ENCODE measurements around the gene OPHN1.
"Not testable (repeated sequence)": the region's sequence is repeated elsewhere in the genome, so short reads cannot be mapped to it uniquely, and the experiment has no call there.

Gene OPHN1

GRCh38 chrX:68421636-68422035 lies 11.7 kb downstream of the OPHN1 start:
- no peak for DNase-seq (ENCODE audit: low read depth, low spot score)

DNA sequence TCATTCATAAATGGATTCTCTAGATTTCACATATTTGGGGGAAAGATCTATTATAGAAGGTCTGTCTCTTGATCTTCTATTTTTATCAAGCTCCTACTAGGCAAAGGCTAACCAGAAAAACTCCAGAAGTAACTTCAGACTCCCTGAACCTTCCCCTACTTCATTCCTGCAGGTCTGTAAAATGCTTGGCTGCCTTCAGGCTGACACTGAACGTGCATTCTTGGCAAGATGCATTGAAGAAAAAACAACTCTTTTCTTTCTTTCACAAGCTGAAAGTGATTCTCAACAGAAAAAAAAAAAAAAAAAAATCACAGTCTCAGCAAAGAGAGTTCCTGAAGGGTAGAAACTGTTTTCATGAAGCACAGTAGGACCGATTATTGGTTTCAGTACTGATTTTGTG lies 12.7 kb downstream of the OPHN1 start:
- DNase-seq (ENCODE audit: low read depth, low spot score), result no peak

DNA sequence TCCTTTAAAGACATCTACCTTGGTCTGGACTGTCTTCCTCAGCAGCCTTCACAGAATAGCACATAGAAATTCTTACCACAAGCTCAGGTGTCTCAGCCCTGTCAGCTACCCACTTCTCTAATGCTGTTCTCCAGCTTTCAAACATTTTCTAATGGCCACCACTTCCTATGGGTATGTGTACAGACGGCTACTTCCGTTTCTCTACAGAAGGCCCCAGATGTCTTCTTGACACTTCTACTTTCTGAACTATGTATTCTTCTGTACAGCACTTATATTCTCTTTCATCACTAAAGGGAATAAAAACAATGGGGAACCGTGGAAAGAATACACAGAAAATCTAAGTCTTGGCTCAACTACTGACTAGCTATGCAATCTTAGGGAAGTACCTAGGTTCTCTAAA lies 13.3 kb downstream of the OPHN1 start:
- DNase-seq (ENCODE audit: low read depth, low spot score), result no peak

GRCh38 chrX:68417651-68418050 lies 15.6 kb downstream of the OPHN1 start:
- DNase-seq (ENCODE audit: low read depth, low spot score), result no peak

- DNase-seq (ENCODE audit: low read depth, low spot score), result no peak
These were observed 16.7 kb downstream of the OPHN1 start for GRCh38 chrX:68416592-68416991.

DNA sequence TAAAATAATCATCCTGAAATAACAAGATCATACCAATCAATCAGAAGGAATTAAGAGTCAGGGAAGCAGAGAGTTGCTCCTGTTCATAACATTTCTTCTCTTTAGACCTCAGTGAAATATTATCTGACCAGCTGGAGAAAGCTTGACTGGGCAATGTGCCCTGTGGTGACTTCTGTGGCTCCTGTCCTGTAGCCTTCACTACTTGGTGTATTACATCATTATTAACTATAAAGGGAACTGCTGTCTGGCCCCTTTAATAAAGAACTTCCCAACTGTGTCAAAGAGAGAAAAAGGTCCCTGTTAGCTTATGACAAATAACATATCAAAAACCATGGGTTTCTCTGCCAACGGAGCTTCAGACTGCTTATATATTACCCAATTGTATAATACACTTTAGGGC lies 18.0 kb downstream of the OPHN1 start:
- no peak for DNase-seq (ENCODE audit: low read depth, low spot score)

GRCh38 chrX:68413254-68413653 lies 20.0 kb downstream of the OPHN1 start:
- DNase-seq (ENCODE audit: low read depth, low spot score), result no peak

DNA sequence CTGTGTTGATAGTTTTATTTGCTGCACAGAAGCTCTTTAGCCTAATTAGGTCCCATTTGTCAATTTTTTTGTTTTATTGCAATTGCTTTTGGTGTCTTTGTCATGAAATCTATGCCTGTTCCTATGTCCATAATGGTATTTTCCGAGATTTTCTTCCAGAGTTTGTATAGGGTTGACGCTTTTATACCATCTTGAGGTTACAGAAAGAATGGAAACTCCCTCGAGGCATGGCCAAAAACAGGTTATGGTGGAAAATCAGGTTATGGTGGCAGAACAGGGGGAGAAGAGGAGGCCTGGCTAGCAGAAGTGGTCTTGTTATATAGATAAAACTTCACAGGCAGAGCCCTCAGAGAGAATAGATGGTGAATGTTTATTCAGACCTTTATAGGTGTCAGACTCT lies 21.6 kb downstream of the OPHN1 start:
- DNase-seq (ENCODE audit: low read depth, low spot score), result no peak

DNA sequence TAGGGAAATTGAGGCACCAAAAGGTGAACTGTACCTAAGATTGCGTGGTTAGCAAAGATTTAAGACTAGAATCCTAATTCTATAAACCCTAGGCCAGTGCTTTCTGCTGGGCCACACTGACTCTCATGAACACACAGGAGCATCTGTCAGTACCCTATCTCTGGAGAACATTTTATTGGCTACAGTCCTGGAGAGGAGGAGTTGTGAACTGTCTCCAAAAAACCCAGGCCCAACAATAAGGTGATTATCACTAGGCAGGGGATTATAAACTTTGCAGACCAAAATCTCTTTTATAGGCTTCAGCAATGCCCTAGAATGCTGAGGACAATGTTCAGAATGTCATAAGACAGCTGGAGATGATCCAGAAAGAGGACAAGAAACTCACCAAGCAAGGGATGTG lies 24.1 kb downstream of the OPHN1 start:
- DNase-seq (ENCODE audit: low read depth, low spot score), result no peak

- no peak for DNase-seq (ENCODE audit: low read depth, low spot score)
These were observed 29.8 kb downstream of the OPHN1 start for GRCh38 chrX:68403522-68403921.

GRCh38 chrX:68403038-68403437 lies 30.3 kb downstream of the OPHN1 start:
- DNase-seq (ENCODE audit: low read depth, low spot score), result no peak

GRCh38 chrX:68402094-68402493 lies 31.2 kb downstream of the OPHN1 start:
- no peak for DNase-seq (ENCODE audit: low read depth, low spot score)

DNA sequence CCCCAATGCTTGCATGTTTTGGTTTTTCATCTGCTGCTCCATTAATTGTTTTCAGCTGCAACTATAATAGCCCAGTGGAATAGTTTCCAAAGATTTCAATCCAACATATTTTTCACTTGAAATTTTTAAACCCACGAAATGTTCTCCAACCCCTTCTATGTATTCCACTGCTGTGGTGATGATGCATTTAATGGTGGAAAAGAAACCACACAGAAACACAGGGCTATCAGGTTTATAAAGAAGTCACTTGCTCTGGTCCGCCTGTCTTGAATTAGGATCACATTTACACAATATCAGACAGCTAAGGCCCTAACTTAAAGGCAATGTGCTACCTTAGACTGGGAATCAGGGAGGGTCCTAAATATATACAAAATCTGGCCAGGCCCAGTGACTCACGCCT lies 35.0 kb downstream of the OPHN1 start:
- no peak for DNase-seq (ENCODE audit: low read depth, low spot score)

- no peak for DNase-seq (ENCODE audit: low read depth, low spot score)
These were observed 36.3 kb downstream of the OPHN1 start for GRCh38 chrX:68396953-68397352.

- not testable (repeated sequence) for DNase-seq (ENCODE audit: low read depth, low spot score)
These were observed 43.8 kb downstream of the OPHN1 start for GRCh38 chrX:68389419-68389960.

DNA sequence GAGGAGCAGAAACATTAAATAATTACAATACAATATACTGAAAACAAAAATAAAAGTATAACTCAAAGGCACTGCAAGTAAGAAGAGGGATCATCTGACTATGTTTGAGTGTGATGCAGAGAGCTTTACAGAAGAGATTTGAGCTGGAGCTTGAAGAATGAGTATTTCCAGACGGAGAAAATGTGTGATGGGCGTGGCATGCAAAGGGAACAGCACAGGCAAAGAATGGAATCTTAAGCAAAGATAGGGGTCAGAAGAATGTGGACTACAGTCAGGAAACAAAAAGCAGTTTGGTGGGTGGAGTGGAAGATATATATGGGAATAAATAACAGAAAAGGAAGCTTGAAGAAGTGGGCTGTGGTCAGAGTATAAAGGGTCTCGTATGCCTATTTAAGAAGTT lies 45.5 kb downstream of the OPHN1 start:
- DNase-seq (ENCODE audit: low read depth, low spot score), result no peak

GRCh38 chrX:68383540-68383939 lies 49.8 kb downstream of the OPHN1 start:
- no peak for DNase-seq (ENCODE audit: low read depth, low spot score)

DNA sequence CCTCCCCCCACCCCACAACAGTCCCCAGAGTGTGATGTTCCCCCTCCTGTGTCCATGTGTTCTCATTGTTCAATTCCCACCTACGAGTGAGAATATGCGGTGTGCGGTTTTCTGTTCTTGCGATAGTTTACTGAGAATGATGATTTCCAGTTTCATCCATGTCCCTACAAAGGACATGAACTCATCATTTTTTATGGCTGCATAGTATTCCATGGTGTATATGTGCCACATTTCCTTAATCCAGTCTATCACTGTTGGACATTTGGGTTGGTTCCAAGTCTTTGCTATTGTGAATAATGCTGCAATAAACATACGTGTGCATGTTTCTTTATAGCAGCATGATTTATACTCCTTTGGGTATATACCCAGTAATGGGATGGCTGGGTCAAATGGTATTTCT lies 55.7 kb downstream of the OPHN1 start:
- DNase-seq (ENCODE audit: low read depth, low spot score), result not testable (repeated sequence)

GRCh38 chrX:68376373-68376772 lies 56.9 kb downstream of the OPHN1 start:
- DNase-seq (ENCODE audit: low read depth, low spot score), result no peak

- DNase-seq (ENCODE audit: low read depth, low spot score), result no peak
These were observed 57.5 kb downstream of the OPHN1 start for GRCh38 chrX:68375803-68376202.

DNA sequence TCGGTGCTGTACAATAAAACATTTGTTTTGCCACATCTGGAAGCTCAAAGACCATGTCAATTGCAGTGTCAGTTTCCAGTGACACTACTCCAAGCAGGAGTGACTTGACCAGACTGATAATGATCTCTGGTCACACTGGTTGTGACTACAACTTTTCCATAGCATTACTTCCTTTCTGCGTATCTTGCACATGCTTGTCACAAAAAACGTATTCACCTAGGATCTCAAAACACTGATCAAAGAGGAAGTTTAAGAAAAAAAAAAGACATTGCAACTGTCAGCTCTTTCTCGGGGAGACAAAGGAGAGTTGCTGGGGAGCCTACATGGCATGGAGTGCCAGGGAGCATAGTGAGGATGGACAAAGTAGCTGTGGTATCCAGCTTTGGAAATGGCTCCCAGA lies 60.6 kb downstream of the OPHN1 start:
- DNase-seq (ENCODE audit: low read depth, low spot score), result no peak

DNA sequence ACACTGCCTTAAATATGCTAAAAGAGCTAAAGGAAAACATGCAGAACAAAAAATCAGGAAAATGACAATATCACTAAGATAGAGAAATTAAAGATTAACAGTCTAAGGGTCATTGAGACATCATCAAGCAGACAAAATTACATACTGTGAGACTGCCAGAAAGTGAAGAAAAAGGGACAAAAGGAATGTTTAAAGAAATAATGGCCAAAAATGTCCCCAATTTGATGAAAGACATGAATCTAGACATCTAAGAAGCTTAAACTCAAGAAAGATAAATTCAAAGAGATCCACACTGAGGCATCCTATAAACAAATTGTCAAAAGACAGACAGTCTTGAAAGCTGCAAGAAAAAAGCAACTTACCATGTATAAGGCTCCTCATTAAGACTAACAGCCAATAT lies 63.7 kb downstream of the OPHN1 start:
- no peak for DNase-seq (ENCODE audit: low read depth, low spot score)

- DNase-seq (ENCODE audit: low read depth, low spot score), result no peak
These were observed 68.0 kb downstream of the OPHN1 start for GRCh38 chrX:68365341-68365740.

GRCh38 chrX:68363984-68364383 lies 69.3 kb downstream of the OPHN1 start:
- DNase-seq (ENCODE audit: low read depth, low spot score), result no peak

DNA sequence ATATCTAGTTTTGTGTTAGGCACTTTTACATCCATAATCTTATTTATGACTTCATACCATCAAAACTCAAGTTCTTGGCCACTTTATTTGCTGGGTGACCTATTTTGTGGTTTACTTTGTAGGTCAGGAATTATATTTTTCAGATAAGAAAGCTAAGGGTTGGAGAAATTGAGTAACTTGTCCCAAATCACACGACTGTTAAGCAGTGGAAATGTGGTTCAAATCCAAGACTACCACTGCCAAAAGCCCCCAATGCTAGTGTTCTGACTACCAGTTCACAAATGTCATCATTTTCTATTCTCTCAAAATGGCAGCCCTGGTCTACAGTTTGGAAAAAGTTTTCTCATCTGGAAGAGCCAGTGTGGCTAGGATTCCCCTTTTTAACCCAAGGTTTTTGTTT lies 74.6 kb downstream of the OPHN1 start:
- DNase-seq (ENCODE audit: low read depth, low spot score), result no peak
